SH-SY5Y (cell line): ENCODE measurements around the gene MYOM3.

ENCODE experiments used
- GATA2 ChIP-seq: IDR thresholded peaks from 2 replicates; pipeline ENCODE4 v1.6.1; 2011; ENCODE audit warnings: mild to moderate bottlenecking, low read depth, low read length
- GATA3 ChIP-seq: IDR thresholded peaks from 2 replicates; pipeline ENCODE4 v1.6.1; 2011; ENCODE audit warnings: low read depth, mild to moderate bottlenecking, low read length, moderate library complexity

DNA sequence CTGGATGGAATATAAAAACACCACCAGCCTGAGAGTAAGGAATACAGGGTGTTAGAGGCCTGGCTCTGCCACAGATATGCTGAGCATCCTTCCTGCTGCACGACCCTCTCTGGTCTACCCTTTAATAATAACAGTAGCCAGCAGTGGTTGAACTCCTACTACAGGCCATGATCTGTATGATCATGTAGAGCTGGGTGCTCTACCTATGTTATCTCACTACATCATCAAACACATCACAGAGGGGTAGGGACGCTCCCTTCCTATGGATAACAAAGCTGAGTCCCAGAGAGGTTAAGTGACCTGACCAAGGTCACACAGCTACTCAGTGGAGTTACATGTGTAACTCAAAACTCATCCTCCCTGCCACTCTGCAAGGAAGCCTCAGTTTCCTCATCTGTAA is 13.0 kb upstream of the MYOM3 start:
- TF ChIP-seq GATA2 (no peak), GATA3 (no peak)
